Measurements from ENCODE around the gene TMEM38B. TPM values are rescaled to one million over a fixed set of nuclear protein-coding genes. Genes with fewer than 3 reads are reported as not detected.

Gene TMEM38B
- total RNA-seq, 1 experiment from 2014 or later, result 14.5 TPM

GRCh38 chr9:105672711-105673234 lies 21.6 kb upstream of the TMEM38B start:
- TF ChIP-seq CTCF (IDR thresholded peaks at IDR 0.05; ENCODE audit: unreplicated experiment), result no peak
- CTCF ChIA-PET, result no interaction called here
- H3K27ac Mint-ChIP-seq (ENCODE audit: unreplicated experiment), result no peak overlapping the region
- peaks cover 8% of the 10 kb centered on the region for H3K4me1 Mint-ChIP-seq (ENCODE audit: low read depth, unreplicated experiment)
- intact Hi-C loops (cut with micrococcal nuclease; ENCODE audit: unreplicated experiment), result no loop called here
- BruUV-seq (replicated peaks), result no TSS peak
- no peak for DNase-seq
- no peaks in the 10 kb centered on the region for H3K27me3 Mint-ChIP-seq (ENCODE audit: unreplicated experiment)
- no peaks in the 10 kb centered on the region for H3K36me3 Mint-ChIP-seq (ENCODE audit: insufficient read depth, unreplicated experiment)
- no peak overlapping the region for H3K4me3 Mint-ChIP-seq (ENCODE audit: low read depth, unreplicated experiment)
- no peaks in the 10 kb centered on the region for H3K9me3 Mint-ChIP-seq (ENCODE audit: low read depth, unreplicated experiment)

DNA sequence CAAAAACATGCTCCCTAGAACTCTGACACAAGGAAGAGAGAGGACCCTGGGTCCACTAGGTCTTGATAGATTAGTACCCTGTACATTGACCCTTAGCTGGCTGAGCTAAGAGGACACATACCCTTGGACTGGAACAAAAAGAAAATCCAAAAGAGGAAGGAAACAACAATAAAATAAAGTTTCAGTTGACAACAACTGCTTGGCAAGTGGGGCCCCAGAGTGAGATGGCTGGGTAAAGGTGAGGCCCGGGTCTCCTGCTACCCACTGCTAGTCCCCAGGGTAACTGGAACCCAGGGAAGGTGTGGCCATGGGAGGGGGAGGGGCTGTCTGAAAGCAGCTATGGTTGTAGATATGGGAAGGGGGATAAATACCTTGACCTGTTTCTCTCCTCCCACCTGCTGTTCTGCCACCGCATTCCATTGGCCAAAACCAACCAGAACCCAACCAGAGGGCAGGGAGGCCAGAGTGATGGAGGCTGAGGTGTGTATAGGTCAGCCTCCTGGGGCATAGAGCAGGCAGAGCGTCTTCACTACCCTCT lies 20.4 kb upstream of the TMEM38B start:
- no peaks in the 10 kb centered on the region for H3K36me3 Mint-ChIP-seq (ENCODE audit: insufficient read depth, unreplicated experiment)
- no peak for DNase-seq
- intact Hi-C loops (cut with micrococcal nuclease; ENCODE audit: unreplicated experiment), result no loop called here
- CTCF ChIA-PET, result no interaction called here
- H3K4me3 Mint-ChIP-seq (ENCODE audit: low read depth, unreplicated experiment), result no peak overlapping the region
- no peak overlapping the region for H3K27ac Mint-ChIP-seq (ENCODE audit: unreplicated experiment)
- peaks cover 8% of the 10 kb centered on the region for H3K4me1 Mint-ChIP-seq (ENCODE audit: low read depth, unreplicated experiment)
- no peaks in the 10 kb centered on the region for H3K9me3 Mint-ChIP-seq (ENCODE audit: low read depth, unreplicated experiment)
- no peaks in the 10 kb centered on the region for H3K27me3 Mint-ChIP-seq (ENCODE audit: unreplicated experiment)
- TF ChIP-seq CTCF (IDR thresholded peaks at IDR 0.05; ENCODE audit: unreplicated experiment), result no peak
- BruUV-seq (replicated peaks), result no TSS peak

DNA sequence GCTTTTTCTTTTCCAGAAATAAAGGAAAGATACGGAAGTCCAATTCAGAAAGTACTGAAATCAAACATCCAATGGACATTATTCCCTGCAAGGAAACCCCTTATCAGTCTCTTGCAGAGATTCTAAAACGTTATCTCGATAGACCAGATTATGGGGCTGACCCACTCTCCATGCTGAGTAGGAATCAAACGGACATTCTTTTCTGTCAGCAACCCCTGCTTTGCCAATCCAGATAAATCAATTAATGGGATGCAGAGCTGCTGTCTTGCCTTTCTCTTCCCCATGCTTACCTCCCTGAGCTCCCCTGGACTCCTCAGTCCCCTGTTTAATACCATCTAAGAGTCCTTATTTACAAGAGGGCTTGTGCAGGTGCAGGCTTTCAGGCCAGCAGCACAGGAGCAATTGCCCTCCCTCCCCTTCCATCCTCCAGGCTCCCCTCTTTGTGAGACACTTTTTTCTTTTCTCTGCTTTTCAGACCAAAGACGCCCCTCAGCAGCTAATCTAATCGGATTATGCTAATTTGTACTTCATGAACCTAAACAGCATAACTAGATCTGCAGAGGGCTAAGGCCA lies 17.9 kb upstream of the TMEM38B start:
- no peak for DNase-seq
- Mint-ChIP-seq H3K36me3 (ENCODE audit: insufficient read depth, unreplicated experiment) (no peaks in the 10 kb centered on the region), H3K4me1 (ENCODE audit: low read depth, unreplicated experiment) (peaks cover 19% of the 10 kb centered on the region), H3K4me3 (ENCODE audit: low read depth, unreplicated experiment) (no peak overlapping the region), H3K27ac (ENCODE audit: unreplicated experiment) (no peak overlapping the region), H3K27me3 (ENCODE audit: unreplicated experiment) (no peaks in the 10 kb centered on the region), H3K9me3 (ENCODE audit: low read depth, unreplicated experiment) (no peaks in the 10 kb centered on the region)
- CTCF ChIA-PET, result no interaction called here
- intact Hi-C loops (cut with micrococcal nuclease; ENCODE audit: unreplicated experiment), result no loop called here
- no TSS peak for BruUV-seq (replicated peaks)
- TF ChIP-seq CTCF (IDR thresholded peaks at IDR 0.05; ENCODE audit: unreplicated experiment), result no peak

DNA sequence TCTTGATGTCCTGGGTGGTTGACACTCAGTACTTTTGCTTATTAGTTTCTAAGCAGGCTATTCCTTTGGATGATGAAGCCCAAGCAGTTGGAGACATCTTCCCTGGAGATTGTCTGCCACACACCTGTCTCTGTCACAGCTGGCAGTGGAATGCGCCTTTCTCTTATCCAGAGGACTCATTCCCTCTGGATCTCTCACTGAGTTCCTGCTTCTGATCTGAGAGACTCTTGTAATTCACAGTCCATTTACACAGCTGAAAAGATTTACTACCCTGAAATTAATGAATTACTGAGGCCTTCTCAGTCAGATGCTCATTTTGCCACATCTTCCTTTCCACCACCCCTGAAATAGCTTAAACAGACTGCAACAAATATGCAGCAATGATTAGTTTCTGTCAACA lies 16.2 kb upstream of the TMEM38B start:
- no peak overlapping the region for H3K4me3 Mint-ChIP-seq (ENCODE audit: low read depth, unreplicated experiment)
- DNase-seq, result no peak
- H3K27me3 Mint-ChIP-seq (ENCODE audit: unreplicated experiment), result no peaks in the 10 kb centered on the region
- intact Hi-C loops (cut with micrococcal nuclease; ENCODE audit: unreplicated experiment), result no loop called here
- BruUV-seq (replicated peaks), result no TSS peak
- no peaks in the 10 kb centered on the region for H3K9me3 Mint-ChIP-seq (ENCODE audit: low read depth, unreplicated experiment)
- TF ChIP-seq CTCF (IDR thresholded peaks at IDR 0.05; ENCODE audit: unreplicated experiment), result no peak
- no peak overlapping the region for H3K27ac Mint-ChIP-seq (ENCODE audit: unreplicated experiment)
- H3K4me1 Mint-ChIP-seq (ENCODE audit: low read depth, unreplicated experiment), result peaks cover 11% of the 10 kb centered on the region
- CTCF ChIA-PET, result no interaction called here
- no peaks in the 10 kb centered on the region for H3K36me3 Mint-ChIP-seq (ENCODE audit: insufficient read depth, unreplicated experiment)
